Metanephros (tissue), 1 donor: ENCODE results near the gene ANO5. TPM values are rescaled to one million over a fixed set of nuclear protein-coding genes. Genes with fewer than 3 reads are reported as not detected.

Source experiments
- total RNA-seq: library from RNA; depleted of rRNA; stranded (reverse); fragments of >200 nt; gene quantifications from one replicate; pipeline ENCODE4 v1.2.3, GENCODE V29; 2014

The ANO5 gene
- total RNA-seq, result 13.9 TPM

GRCh38 chr11:22192642-22193347 lies at the start of gene ANO5:
Gene ANO5, plus strand, starts transcription at chr11:22193085. Its CDS starts 408 bp downstream, at chr11:22193493.

Other genes starting within 250 kb of the ANO5 start
- not detected for gene SLC17A6, start 145.3 kb downstream of the ANO5 start, total RNA-seq